ENCODE measurements around the gene STK32B. TPM values are rescaled to one million over a fixed set of nuclear protein-coding genes. Genes with fewer than 3 reads are reported as not detected.

STK32B gene
- total RNA-seq, 1 experiment from 2014 or later = not detected

DNA sequence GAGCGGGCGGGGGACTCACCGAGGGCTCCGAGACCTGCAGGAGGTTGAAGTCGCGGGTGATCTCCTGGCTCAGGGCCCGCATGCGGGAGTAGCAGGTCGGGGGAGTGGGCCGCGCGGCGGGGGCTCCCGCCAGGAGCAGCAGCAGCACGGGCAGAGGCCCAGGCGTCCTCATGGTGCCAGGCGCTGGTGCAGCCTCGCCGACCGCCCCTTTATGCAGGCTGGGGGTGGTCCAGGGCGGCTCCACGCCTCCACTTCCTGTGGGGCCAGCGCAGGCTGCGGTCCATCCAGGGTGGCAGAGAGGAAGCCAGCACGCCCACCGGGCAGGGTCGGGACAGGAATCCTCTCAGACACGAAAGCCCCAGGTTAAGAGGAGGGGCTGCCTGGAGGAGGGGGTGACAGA is 32.0 kb upstream of the STK32B start, which contains the start of gene CYTL1:
Gene CYTL1 (minus strand): TSS at position 185 of the 400 bp plus-strand sequence. CDS start 13 bp downstream, at position 172.
- no peak within 1 kb of the TSS for H3K27ac Mint-ChIP-seq (ENCODE audit: unreplicated experiment)
- H3K4me1 Mint-ChIP-seq (ENCODE audit: low read depth, unreplicated experiment) = no peaks in the 10 kb centered on the region
- no peaks in the 10 kb centered on the region for H3K9me3 Mint-ChIP-seq (ENCODE audit: low read depth, unreplicated experiment)
- DNase-seq = no peak
- no peaks in the 10 kb centered on the region for H3K36me3 Mint-ChIP-seq (ENCODE audit: insufficient read depth, unreplicated experiment)
- H3K27me3 Mint-ChIP-seq (ENCODE audit: unreplicated experiment) = no peaks in the 10 kb centered on the region
- CTCF ChIA-PET = no interaction called here
- BruUV-seq (replicated peaks) = no TSS peak
- H3K4me3 Mint-ChIP-seq (ENCODE audit: low read depth, unreplicated experiment) = no peak within 1 kb of the TSS
- TF ChIP-seq, protein P1, sequence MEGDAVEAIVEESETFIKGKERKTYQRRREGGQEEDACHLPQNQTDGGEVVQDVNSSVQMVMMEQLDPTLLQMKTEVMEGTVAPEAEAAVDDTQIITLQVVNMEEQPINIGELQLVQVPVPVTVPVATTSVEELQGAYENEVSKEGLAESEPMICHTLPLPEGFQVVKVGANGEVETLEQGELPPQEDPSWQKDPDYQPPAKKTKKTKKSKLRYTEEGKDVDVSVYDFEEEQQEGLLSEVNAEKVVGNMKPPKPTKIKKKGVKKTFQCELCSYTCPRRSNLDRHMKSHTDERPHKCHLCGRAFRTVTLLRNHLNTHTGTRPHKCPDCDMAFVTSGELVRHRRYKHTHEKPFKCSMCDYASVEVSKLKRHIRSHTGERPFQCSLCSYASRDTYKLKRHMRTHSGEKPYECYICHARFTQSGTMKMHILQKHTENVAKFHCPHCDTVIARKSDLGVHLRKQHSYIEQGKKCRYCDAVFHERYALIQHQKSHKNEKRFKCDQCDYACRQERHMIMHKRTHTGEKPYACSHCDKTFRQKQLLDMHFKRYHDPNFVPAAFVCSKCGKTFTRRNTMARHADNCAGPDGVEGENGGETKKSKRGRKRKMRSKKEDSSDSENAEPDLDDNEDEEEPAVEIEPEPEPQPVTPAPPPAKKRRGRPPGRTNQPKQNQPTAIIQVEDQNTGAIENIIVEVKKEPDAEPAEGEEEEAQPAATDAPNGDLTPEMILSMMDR (IDR thresholded peaks at IDR 0.05; ENCODE audit: unreplicated experiment) = no peak
- intact Hi-C loops (cut with micrococcal nuclease; ENCODE audit: unreplicated experiment) = no loop called here

DNA sequence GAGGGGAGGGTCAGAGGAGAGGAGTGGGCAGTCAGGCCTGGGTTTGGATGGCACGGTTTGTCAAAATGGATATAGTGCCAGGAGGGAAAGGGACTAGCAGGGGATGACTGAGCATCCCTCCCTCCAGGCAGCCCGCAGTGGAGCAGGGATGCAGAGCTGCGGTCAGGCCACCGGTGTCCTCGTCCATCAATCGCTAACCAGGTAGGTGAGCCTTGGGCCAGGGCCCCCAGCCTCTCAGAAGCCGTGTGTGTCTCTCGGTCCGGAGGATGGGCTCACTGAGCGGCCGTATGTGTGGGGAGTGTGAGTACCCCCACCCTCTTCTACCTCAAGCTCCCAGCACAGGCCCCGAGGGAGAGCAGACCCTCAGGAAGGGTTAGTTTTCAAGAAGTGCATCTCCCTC is 31.5 kb upstream of the STK32B start:
- Mint-ChIP-seq H3K27ac (ENCODE audit: unreplicated experiment) (no peak overlapping the region), H3K27me3 (ENCODE audit: unreplicated experiment) (no peaks in the 10 kb centered on the region), H3K36me3 (ENCODE audit: insufficient read depth, unreplicated experiment) (no peaks in the 10 kb centered on the region), H3K4me3 (ENCODE audit: low read depth, unreplicated experiment) (no peak overlapping the region), H3K9me3 (ENCODE audit: low read depth, unreplicated experiment) (no peaks in the 10 kb centered on the region), H3K4me1 (ENCODE audit: low read depth, unreplicated experiment) (no peaks in the 10 kb centered on the region)
- no peak for DNase-seq
- TF ChIP-seq, protein P1 (IDR thresholded peaks at IDR 0.05; ENCODE audit: unreplicated experiment) = no peak
- BruUV-seq (replicated peaks) = no TSS peak
- CTCF ChIA-PET = no interaction called here
- intact Hi-C loops (cut with micrococcal nuclease; ENCODE audit: unreplicated experiment) = no loop called here

DNA sequence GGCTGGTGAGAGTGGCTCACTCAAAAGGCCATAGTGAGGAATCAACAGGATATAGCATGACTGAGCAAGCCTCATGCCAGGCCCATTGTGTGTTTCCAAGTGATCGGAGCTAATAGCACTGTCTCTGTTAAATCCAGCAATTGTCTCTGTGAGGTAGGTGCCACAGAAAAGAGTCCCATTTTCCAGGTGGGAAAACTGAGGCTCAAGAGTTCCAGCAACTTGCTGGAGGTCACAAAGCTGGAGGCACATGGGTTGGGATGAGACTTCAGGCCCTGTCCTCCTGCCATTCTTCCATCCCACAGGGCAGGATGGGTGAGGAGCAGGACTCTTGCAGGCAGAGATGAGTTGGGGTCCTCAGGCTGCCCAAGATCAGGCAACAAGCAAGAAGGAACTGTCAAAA is 30.9 kb upstream of the STK32B start:
- DNase-seq = no peak
- CTCF ChIA-PET = interaction anchor here (0.6 kb wide), 1 partner anchor 15 kb away, joined by 3 read pairs; no protein-coding TSS in a partner anchor
- Mint-ChIP-seq H3K4me1 (ENCODE audit: low read depth, unreplicated experiment) (no peaks in the 10 kb centered on the region), H3K27ac (ENCODE audit: unreplicated experiment) (no peak overlapping the region), H3K36me3 (ENCODE audit: insufficient read depth, unreplicated experiment) (no peaks in the 10 kb centered on the region), H3K27me3 (ENCODE audit: unreplicated experiment) (no peaks in the 10 kb centered on the region), H3K4me3 (ENCODE audit: low read depth, unreplicated experiment) (no peak overlapping the region), H3K9me3 (ENCODE audit: low read depth, unreplicated experiment) (peaks cover 2% of the 10 kb centered on the region)
- TF ChIP-seq, protein P1 (IDR thresholded peaks at IDR 0.05; ENCODE audit: unreplicated experiment) = no peak
- BruUV-seq (replicated peaks) = no TSS peak
- intact Hi-C loops (cut with micrococcal nuclease; ENCODE audit: unreplicated experiment) = no loop called here

DNA sequence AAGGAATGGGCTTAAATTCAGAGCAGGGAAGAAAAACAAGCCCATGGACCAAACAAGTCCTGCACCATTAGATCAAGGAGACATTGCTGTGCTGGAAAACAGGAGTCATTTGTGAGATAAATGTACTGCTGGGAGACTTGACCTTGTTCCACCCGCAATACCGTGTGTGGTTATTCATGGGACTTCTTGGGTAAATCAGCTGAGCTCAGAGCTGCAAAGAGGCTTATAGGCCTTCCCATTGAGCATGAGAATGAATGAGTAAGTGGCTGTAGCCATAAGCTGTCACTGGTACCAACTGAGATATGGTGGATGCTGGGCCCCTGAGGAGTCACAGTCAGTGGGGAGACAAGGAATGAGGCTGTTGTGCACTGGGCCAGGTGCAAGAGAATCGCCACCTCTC is 29.7 kb upstream of the STK32B start:
- H3K9me3 Mint-ChIP-seq (ENCODE audit: low read depth, unreplicated experiment) = peaks cover 2% of the 10 kb centered on the region
- no peak overlapping the region for H3K4me3 Mint-ChIP-seq (ENCODE audit: low read depth, unreplicated experiment)
- no peak overlapping the region for H3K27ac Mint-ChIP-seq (ENCODE audit: unreplicated experiment)
- no peaks in the 10 kb centered on the region for H3K27me3 Mint-ChIP-seq (ENCODE audit: unreplicated experiment)
- TF ChIP-seq, protein P1 (IDR thresholded peaks at IDR 0.05; ENCODE audit: unreplicated experiment) = no peak
- no peak for DNase-seq
- no peaks in the 10 kb centered on the region for H3K4me1 Mint-ChIP-seq (ENCODE audit: low read depth, unreplicated experiment)
- H3K36me3 Mint-ChIP-seq (ENCODE audit: insufficient read depth, unreplicated experiment) = no peaks in the 10 kb centered on the region
- BruUV-seq (replicated peaks) = no TSS peak
- CTCF ChIA-PET = no interaction called here
- intact Hi-C loops (cut with micrococcal nuclease; ENCODE audit: unreplicated experiment) = no loop called here
